ENCODE results near the gene CCM2.

The CCM2 gene

GRCh38 chr7:45000093-45001032 lies at the start of gene CCM2:
Gene CCM2 (plus strand): TSS chr7:45000201. CDS start chr7:45000334, 133 bp downstream.
- DNase-seq (ENCODE audit: insufficient read length, low spot score) (no peak), FAIRE-seq (peak; percentile 71)

- DNase-seq (ENCODE audit: insufficient read length, low spot score) (no peak), FAIRE-seq (no peak)
Observed at GRCh38 chr7:44953156-44953555, 46.8 kb upstream of the CCM2 start.

- FAIRE-seq: no peak
- no peak for DNase-seq (ENCODE audit: insufficient read length, low spot score)
Observed at GRCh38 chr7:44955733-44956132, 44.3 kb upstream of the CCM2 start.

GRCh38 chr7:44956157-44956766 lies 43.7 kb upstream of the CCM2 start:
- DNase-seq (ENCODE audit: insufficient read length, low spot score): no peak
- FAIRE-seq: no peak

GRCh38 chr7:44958645-44959344 lies 41.2 kb upstream of the CCM2 start:
- DNase-seq (ENCODE audit: insufficient read length, low spot score) (no peak), FAIRE-seq (peak; percentile 88)

GRCh38 chr7:44959433-44959951 lies 40.5 kb upstream of the CCM2 start:
- DNase-seq (ENCODE audit: insufficient read length, low spot score) (no peak), FAIRE-seq (peak; percentile 54)

- FAIRE-seq: no peak
- no peak for DNase-seq (ENCODE audit: insufficient read length, low spot score)
Observed at GRCh38 chr7:44960011-44960580, 39.9 kb upstream of the CCM2 start.

GRCh38 chr7:44961844-44962482 lies 38.0 kb upstream of the CCM2 start:
- FAIRE-seq (no peak), DNase-seq (ENCODE audit: insufficient read length, low spot score) (no peak)

- no peak for FAIRE-seq
- no peak for DNase-seq (ENCODE audit: insufficient read length, low spot score)
Observed at GRCh38 chr7:44962483-44963251, 37.3 kb upstream of the CCM2 start.

- no peak for DNase-seq (ENCODE audit: insufficient read length, low spot score)
Observed at GRCh38 chr7:44963364-44964290, 36.4 kb upstream of the CCM2 start.

GRCh38 chr7:44964384-44964830 lies 35.6 kb upstream of the CCM2 start:
- DNase-seq (ENCODE audit: insufficient read length, low spot score): no peak
- FAIRE-seq: no peak

More at GRCh38 chr7:44963364-44964290, 36.4 kb upstream of the CCM2 start:
- no peak for FAIRE-seq

GRCh38 chr7:44964831-44965440 lies 35.1 kb upstream of the CCM2 start:
- no peak for DNase-seq (ENCODE audit: insufficient read length, low spot score)
- no peak for FAIRE-seq

- FAIRE-seq (no peak), DNase-seq (ENCODE audit: insufficient read length, low spot score) (no peak)
Observed at GRCh38 chr7:44965441-44965903, 34.5 kb upstream of the CCM2 start.

GRCh38 chr7:44965937-44966730 lies 33.9 kb upstream of the CCM2 start:
- no peak for FAIRE-seq
- no peak for DNase-seq (ENCODE audit: insufficient read length, low spot score)

GRCh38 chr7:44966731-44967538 lies 33.1 kb upstream of the CCM2 start:
- DNase-seq (ENCODE audit: insufficient read length, low spot score) (no peak), FAIRE-seq (no peak)

Data from GM19239 (cell line).